Occipital lobe (tissue), 3 donors: ENCODE results near the gene WFDC11. TPM values are rescaled to one million over a fixed set of nuclear protein-coding genes. Genes with fewer than 3 reads are reported as not detected.

Experiments
- DNase-seq: peaks from one replicate; lab custom pipeline; 2025; lab: John Stamatoyannopoulos, UW
- small RNA-seq: library from RNA; depleted of rRNA; stranded (forward); fragments of <200 nt; gene quantifications from one replicate; pipeline ENCODE3, GENCODE V24; 2014
- total RNA-seq: library from RNA; depleted of rRNA; stranded (reverse); fragments of >200 nt; gene quantifications from one replicate; pipeline ENCODE4 v1.2.3, GENCODE V29; 2014

The WFDC11 gene
- total RNA-seq, 1 donor from 2014 or later, result not detected

GRCh38 chr20:45626540-45626939 is 43.5 kb downstream of the WFDC11 start:
- no peak for DNase-seq

DNA sequence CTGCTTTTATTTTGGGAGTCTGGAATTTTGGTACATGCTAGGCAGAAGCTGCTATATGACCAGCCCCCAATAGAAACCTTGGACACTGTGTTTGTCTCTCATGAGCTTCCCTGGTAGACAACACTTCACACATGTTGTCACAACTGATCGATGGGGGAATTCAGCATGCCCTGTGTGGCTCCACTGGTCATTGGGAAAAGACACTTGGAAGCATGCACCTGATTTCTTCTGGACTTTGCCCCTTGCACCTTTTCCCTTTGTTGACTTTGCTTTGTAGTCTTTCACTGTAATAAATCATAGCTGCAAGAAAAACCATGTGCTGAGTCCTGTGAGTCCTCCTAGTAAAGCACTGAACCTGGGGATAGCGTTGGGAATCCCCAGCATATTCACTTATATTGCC is 48.4 kb downstream of the WFDC11 start:
- no peak for DNase-seq

GRCh38 chr20:45617591-45617990 is 52.4 kb downstream of the WFDC11 start:
- no peak for DNase-seq

DNA sequence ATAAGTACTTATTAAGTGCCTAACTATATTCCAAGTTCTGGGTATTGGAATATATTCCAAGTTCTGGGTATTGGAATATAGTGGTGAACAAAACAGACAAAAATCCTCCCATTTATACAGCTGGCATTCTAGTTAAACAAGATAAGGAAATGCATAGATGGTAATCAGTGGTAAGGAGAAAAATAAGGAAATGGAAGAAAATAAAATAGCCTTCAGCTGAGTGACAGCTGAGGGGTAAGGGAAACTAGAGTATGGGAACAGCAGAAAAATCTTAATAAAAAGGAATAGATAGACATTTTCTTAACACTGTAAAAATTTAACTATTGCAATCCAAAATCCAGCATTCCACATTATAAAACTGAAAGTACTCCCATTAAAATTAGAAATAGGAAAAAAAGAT is 57.7 kb downstream of the WFDC11 start:
- DNase-seq, result no peak

GRCh38 chr20:45611054-45611453 is 59.0 kb downstream of the WFDC11 start:
- DNase-seq, result no peak

DNA sequence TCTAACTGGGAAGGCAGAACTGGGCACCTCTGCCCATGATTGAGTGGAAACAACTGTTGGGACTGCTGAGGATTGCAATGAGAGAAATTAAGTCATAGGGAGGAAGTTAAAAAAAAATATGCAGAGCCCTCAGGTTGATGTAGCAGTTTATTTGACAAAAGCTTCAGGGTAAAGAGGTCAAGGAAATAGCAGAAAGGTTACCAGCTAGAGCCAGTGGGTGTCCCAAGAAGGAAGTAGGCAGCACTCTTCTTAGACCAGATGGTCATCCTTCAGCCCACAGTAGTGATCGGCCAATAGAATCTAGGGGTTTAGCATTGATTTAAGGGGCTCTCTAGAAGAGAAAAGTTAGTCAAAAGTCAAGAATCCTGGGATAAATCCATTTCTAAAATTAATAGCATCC is 62.2 kb downstream of the WFDC11 start:
- DNase-seq, result no peak

Small RNA genes within 50 kb of the gene (small RNA-seq; reads per million reads assigned to genes)
- not detected for gene MIR3617

Other genes starting within 250 kb of the WFDC11 start
- 3.4 TPM for gene WFDC2, start 200.5 kb downstream of the WFDC11 start, total RNA-seq
- gene SPINT3, start 154.6 kb downstream of the WFDC11 start, total RNA-seq, result not detected
- gene WFDC6, start 130.8 kb downstream of the WFDC11 start, total RNA-seq, result not detected
- not detected for gene EPPIN, start 122.8 kb downstream of the WFDC11 start, total RNA-seq
- gene WFDC8, start 91.0 kb downstream of the WFDC11 start, total RNA-seq, result not detected
- not detected for gene WFDC10A, start 40.5 kb downstream of the WFDC11 start, total RNA-seq
- gene WFDC9, start 39.0 kb downstream of the WFDC11 start, total RNA-seq, result not detected
- not detected for gene WFDC13, start 31.8 kb upstream of the WFDC11 start, total RNA-seq
- not detected for gene WFDC10B, start 34.8 kb upstream of the WFDC11 start, total RNA-seq
- not detected for gene SPINT4, start 52.1 kb upstream of the WFDC11 start, total RNA-seq
- not detected for gene WFDC3, start 121.6 kb upstream of the WFDC11 start, total RNA-seq
- 9.2 TPM for gene DNTTIP1, start 121.7 kb upstream of the WFDC11 start, total RNA-seq
- 6.9 TPM for gene UBE2C, start 142.4 kb upstream of the WFDC11 start, total RNA-seq
- 1.2 TPM for gene TNNC2, start 157.1 kb upstream of the WFDC11 start, total RNA-seq
- 22.8 TPM for gene SNX21, start 163.6 kb upstream of the WFDC11 start, total RNA-seq
- 21.5 TPM for gene ACOT8, start 187.2 kb upstream of the WFDC11 start, total RNA-seq
- 13.9 TPM for gene ZSWIM3, start 187.4 kb upstream of the WFDC11 start, total RNA-seq
- gene ZSWIM1, start 211.0 kb upstream of the WFDC11 start, total RNA-seq, result 5.5 TPM
- gene SPATA25, start 217.4 kb upstream of the WFDC11 start, total RNA-seq, result 1.7 TPM
- 2.8 TPM for gene NEURL2, start 221.0 kb upstream of the WFDC11 start, total RNA-seq
- 15.8 TPM for gene CTSA, start 221.1 kb upstream of the WFDC11 start, total RNA-seq
- gene PLTP, start 241.9 kb upstream of the WFDC11 start, total RNA-seq, result 19.0 TPM